NT2/D1 (cell line): ENCODE data around the gene AKNA.

Experiments
- SUZ12 ChIP-seq: IDR thresholded peaks from 2 replicates; pipeline ENCODE4 v1.6.1; 2011; ENCODE audit not compliant: insufficient read length, insufficient read depth; ENCODE audit errors: extremely low read depth
- YY1 ChIP-seq: IDR thresholded peaks from 2 replicates; pipeline ENCODE4 v1.6.1; 2011; ENCODE audit not compliant: insufficient read length, insufficient read depth
- ZNF274 ChIP-seq: IDR thresholded peaks from 2 replicates; pipeline ENCODE4 v1.6.1; 2011; ENCODE audit warnings: mild to moderate bottlenecking, low read depth, low read length

DNA sequence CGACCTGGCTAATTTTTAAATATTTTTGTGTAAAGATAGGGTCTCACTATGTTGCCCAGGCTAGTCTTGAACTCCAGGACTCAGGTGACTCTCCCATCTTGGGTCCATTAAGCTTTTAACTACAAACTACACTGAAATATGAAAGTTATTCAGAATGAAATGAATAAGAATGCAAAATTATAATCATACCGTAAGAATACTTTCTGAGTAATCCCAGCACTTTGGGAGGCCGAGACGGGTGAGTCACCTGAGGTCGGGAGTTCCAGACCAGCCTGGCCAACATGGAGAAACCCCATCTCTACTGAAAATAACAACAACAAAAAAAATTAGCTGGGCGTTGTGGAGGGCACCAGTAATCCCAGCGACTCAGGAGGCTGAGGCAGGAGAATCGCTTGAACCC lies 66.0 kb downstream of the AKNA start:
- TF ChIP-seq ZNF274, result no peak
- TF ChIP-seq YY1, result no peak
- no peak for TF ChIP-seq SUZ12
